ENCODE results near the gene DPP8. TPM values are rescaled to one million over a fixed set of nuclear protein-coding genes. Genes with fewer than 3 reads are reported as not detected.
A peak's percentile ranks its signal among the peaks of the same experiment; 100 is the strongest.

The DPP8 gene
- total and polyA plus RNA-seq, 10 of the 15 experiments (the other 5 are each of a cell fraction or from before 2014, with no cell fraction given), result 12.0 to 30.6 (median 24.3) TPM

- Histone ChIP-seq H3K36me3 (ENCODE audit: control insufficient read depth in 2 of 2, insufficient read depth in 2 of 2, low read length in 1 of 2) (no peaks in the 10 kb centered on the region), H3K27me3 (replicated peaks in 1 of 2; ENCODE audit: control insufficient read depth in 2 of 2, insufficient read depth in 2 of 2, low read length in 1 of 2) (peaks cover 0 to 4% of the 10 kb centered on the region in 2 experiments; a peak in 2 of 4 replicates), H3K4me1 (ENCODE audit: control insufficient read depth, insufficient read depth, low read length) (peaks cover 4% of the 10 kb centered on the region; the same call in 1 of the 2 replicates), H4K20me1 (ENCODE audit: control insufficient read depth, insufficient read depth) (no peaks in the 10 kb centered on the region), H3K27ac (ENCODE audit: control insufficient read depth, insufficient read depth) (no peak overlapping the region), H3K9me3 (replicated peaks; ENCODE audit: control insufficient read depth, insufficient read depth, low read length) (no peaks in the 10 kb centered on the region), H3K4me2 (ENCODE audit: control insufficient read depth, insufficient read depth) (no peak overlapping the region), H2AFZ (ENCODE audit: control insufficient read depth, low read depth, low read length) (no peak overlapping the region), H3K4me3 (no peak overlapping the region), H3K9ac (ENCODE audit: control insufficient read depth, insufficient read depth, low read length) (no peak overlapping the region), H3K79me2 (ENCODE audit: control insufficient read depth, insufficient read depth, low read length) (no peaks in the 10 kb centered on the region)
- ATAC-seq, result peak; percentile 12; the same call in 2 of the 3 replicates
- ChIA-PET SMC1A (ENCODE audit: uncharacterized antibody, unreplicated experiment) (interaction anchor here (0.7 to 1.9 kb wide), 12 partner anchors 8 to 235 kb away, joined by 3 to 12 read pairs (median 4); partner anchors contain the start of gene IGDCC4), RAD21 (ENCODE audit: unreplicated experiment) (interaction anchor here (0.5 to 3.9 kb wide), 14 partner anchors 16 to 111 kb away, joined by 3 to 19 read pairs (median 4); no protein-coding TSS in a partner anchor), CTCF (interaction anchor here (0.6 to 5.7 kb wide), 34 partner anchors 8 to 236 kb away, joined by 3 to 68 read pairs (median 5); no protein-coding TSS in a partner anchor), POLR2A (no interaction called here)
- BruUV-seq (replicated peaks), result no TSS peak
- in situ Hi-C loops (cut with MboI), result no loop called here
- DNase-seq (ENCODE audit: low read depth, low spot score), result no peak
- intact Hi-C loops (cut with micrococcal nuclease; ENCODE audit: unreplicated experiment), result loop anchor here (1.0 to 5.0 kb wide), 3 partner anchors 61 to 181 kb away; no protein-coding TSS in a partner anchor
- FAIRE-seq, result no peak
- TF ChIP-seq NFYB (IDR thresholded peaks at IDR 0.05; ENCODE audit: insufficient read depth, low read depth, low read length), result no peak
- 0 out of 2 replicates have a peak, but pooled peaks have one; percentile 2 for TF ChIP-seq YY1 (IDR thresholded peaks at IDR 0.05; ENCODE audit: low read depth, low read length)
- 47% methylated on average over 8 of the region's 8 CpGs for WGBS (ENCODE audit: insufficient coverage, insufficient replicate concordance, low lambda C conversion rate, missing lambda C conversion rate)
Observed at GRCh38 chr15:65401611-65402240, 115.8 kb downstream of the DPP8 start.

- ChIA-PET CTCF (interaction anchor here (0.5 to 5.7 kb wide), 50 partner anchors 8 to 237 kb away, joined by 3 to 68 read pairs (median 4); partner anchors contain the start of genes HACD3 and PARP16), RAD21 (ENCODE audit: unreplicated experiment) (interaction anchor here (0.6 to 3.9 kb wide), 11 partner anchors 16 to 112 kb away, joined by 3 to 19 read pairs (median 5); no protein-coding TSS in a partner anchor), POLR2A (no interaction called here), SMC1A (ENCODE audit: uncharacterized antibody, unreplicated experiment) (interaction anchor here (0.8 to 1.9 kb wide), 12 partner anchors 9 to 236 kb away, joined by 3 to 12 read pairs (median 4); partner anchors contain the start of gene IGDCC4)
- Histone ChIP-seq H3K4me2 (ENCODE audit: control insufficient read depth, insufficient read depth) (no peak overlapping the region), H3K27ac (ENCODE audit: control insufficient read depth, insufficient read depth) (no peak overlapping the region), H2AFZ (ENCODE audit: control insufficient read depth, low read depth, low read length) (no peak overlapping the region), H3K9ac (ENCODE audit: control insufficient read depth, insufficient read depth, low read length) (no peak overlapping the region), H3K4me1 (ENCODE audit: control insufficient read depth, insufficient read depth, low read length) (no peaks in the 10 kb centered on the region), H3K9me3 (replicated peaks; ENCODE audit: control insufficient read depth, insufficient read depth, low read length) (no peaks in the 10 kb centered on the region), H3K27me3 (replicated peaks in 1 of 2; ENCODE audit: control insufficient read depth in 2 of 2, insufficient read depth in 2 of 2, low read length in 1 of 2) (peaks cover 0 to 4% of the 10 kb centered on the region in 2 experiments; a peak in 3 of 4 replicates), H3K79me2 (ENCODE audit: control insufficient read depth, insufficient read depth, low read length) (no peaks in the 10 kb centered on the region), H4K20me1 (ENCODE audit: control insufficient read depth, insufficient read depth) (no peaks in the 10 kb centered on the region), H3K36me3 (ENCODE audit: control insufficient read depth in 2 of 2, insufficient read depth in 2 of 2, low read length in 1 of 2) (no peaks in the 10 kb centered on the region), H3K4me3 (no peak overlapping the region)
- DNase-seq (ENCODE audit: low read depth, low spot score) (no peak), FAIRE-seq (peak; percentile 83), ATAC-seq (peak; percentile 96)
- 4% methylated on average over 10 of the region's 11 CpGs for WGBS (ENCODE audit: insufficient coverage, insufficient replicate concordance, low lambda C conversion rate, missing lambda C conversion rate)
- intact Hi-C loops (cut with micrococcal nuclease; ENCODE audit: unreplicated experiment) (loop anchor here (1.0 to 5.0 kb wide), 3 partner anchors 61 to 181 kb away; no protein-coding TSS in a partner anchor), in situ Hi-C loops (cut with MboI) (no loop called here)
- BruUV-seq (replicated peaks), result no TSS peak
- TF ChIP-seq HDAC6 (IDR thresholded peaks at IDR 0.05; ENCODE audit: unreplicated experiment), result no peak
- TF ChIP-seq CTCF (IDR thresholded peaks at IDR 0.05 in 2 of 3, conservative IDR thresholded peaks at IDR 0.05 in 1 of 3; ENCODE audit: control insufficient read depth in 2 of 3, extremely low read depth in 1 of 3, insufficient read depth in 1 of 3, low read depth in 3 of 3, low read length in 3 of 3), result peak; percentile 81 to 88 (median 82)
- peak; percentile 48; the same call in 1 of the 3 replicates for TF ChIP-seq POU2F2 (IDR thresholded peaks at IDR 0.05; ENCODE audit: borderline replicate concordance, low read depth, low read length)
- TF ChIP-seq RELB (IDR thresholded peaks at IDR 0.05; ENCODE audit: low read depth), result 0 out of 2 replicates have a peak, but pooled peaks have one; percentile 21
- 0 out of 2 replicates have a peak, but pooled peaks have one; percentile 38 for TF ChIP-seq IRF4 (IDR thresholded peaks at IDR 0.05; ENCODE audit: low read depth, low read length)
- peak; percentile 36; the same call in 1 of the 2 replicates for TF ChIP-seq SPI1 (IDR thresholded peaks at IDR 0.05; ENCODE audit: borderline replicate concordance, insufficient read depth, low read depth, low read length)
- peak; percentile 34; the same call in 1 of the 2 replicates for TF ChIP-seq YY1 (IDR thresholded peaks at IDR 0.05; ENCODE audit: low read depth, low read length)
Observed at GRCh38 chr15:65400760-65401610, 116.5 kb downstream of the DPP8 start.
